Uterus (tissue), 2 donors: ENCODE data around the gene KIF1B.

Source experiments
- CTCF ChIP-seq, 4 experiments: fragments of 200-600 bp in 2 of 4; fragments of 450-650 bp in 2 of 4; sonication (generic) in 2 of 4; IDR thresholded peaks; one replicate each; pipeline ENCODE4 v1.5.1; 2016 to 2019; ENCODE audit warnings: antibody characterized with exemption in 4 of 4, mild to moderate bottlenecking in 2 of 4, moderate library complexity in 1 of 4
- POLR2A ChIP-seq, 2 donors: fragments of 450-650 bp; IDR thresholded peaks; one replicate each; pipeline ENCODE4 v1.6.1; 2016; ENCODE audit warnings: antibody characterized with exemption in 2 of 2, mild to moderate bottlenecking in 1 of 2, moderate library complexity in 1 of 2

- TF ChIP-seq CTCF (IDR thresholded peaks at IDR 0.05) (no peak), POLR2A (IDR thresholded peaks at IDR 0.05) (no peak)
Measured at GRCh38 chr1:10271869-10272268, 61.5 kb downstream of the KIF1B start.
